HCT116 (cell line): Measurements from ENCODE around the gene MMP17.
A peak's percentile ranks its signal among the peaks of the same experiment; 100 is the strongest.

Source experiments
- CEBPB ChIP-seq: IDR thresholded peaks from 2 replicates; pipeline ENCODE4 v1.6.1; 2012; ENCODE audit warnings: low read depth
- CTCF ChIP-seq, 3 experiments: fragments of 200-600 bp in 1 of 3; sonication (generic) in 1 of 3; IDR thresholded peaks in 2 of 3; conservative IDR thresholded peaks in 1 of 3; 2 replicates each; pipeline ENCODE4 v1.5.1; 2012 to 2017; ENCODE audit warnings: low read depth in 2 of 3, low read length in 2 of 3, antibody characterized with exemption in 1 of 3, borderline replicate concordance in 1 of 3, control low read depth in 1 of 3, mild to moderate bottlenecking in 1 of 3, mixed read lengths in 1 of 3, mixed run types in 1 of 3, moderate library complexity in 1 of 3; ENCODE audit not compliant: insufficient read depth in 1 of 3
- EGR1 ChIP-seq: IDR thresholded peaks from 2 replicates; pipeline ENCODE4 v1.6.1; 2012; ENCODE audit warnings: low read depth
- EZH2 ChIP-seq: fragments of 200-600 bp; sonication (generic); IDR thresholded peaks from 2 replicates; pipeline ENCODE4 v1.6.1; 2017; ENCODE audit warnings: antibody characterized with exemption, mixed run types
- JUND ChIP-seq: IDR thresholded peaks from 2 replicates; pipeline ENCODE4 v1.6.1; 2012
- POLR2A ChIP-seq: IDR thresholded peaks from 2 replicates; pipeline ENCODE4 v1.7.0; 2011; ENCODE audit warnings: borderline replicate concordance; ENCODE audit not compliant: insufficient read depth, insufficient read length; ENCODE audit errors: extremely low read depth
- POLR2AphosphoS5 ChIP-seq: IDR thresholded peaks from 2 replicates; pipeline ENCODE4 v1.6.1; 2011; ENCODE audit warnings: mild to moderate bottlenecking, low read depth, low read length, moderate library complexity
- ZFX ChIP-seq: fragments of 450-650 bp; IDR thresholded peaks from 2 replicates; pipeline ENCODE4 v1.6.1; 2017
- ZNF274 ChIP-seq: fragments of 200-500 bp; sonication (Bioruptor generic); IDR thresholded peaks from 2 replicates; pipeline ENCODE4 v1.6.1; 2014; ENCODE audit warnings: mild to moderate bottlenecking, low read depth, low read length, inconsistent platforms
- TF ChIP-seq, protein P1 (sequence below): IDR thresholded peaks from 2 replicates; pipeline ENCODE4 v1.6.1; 2012; ENCODE audit warnings: low read depth
- TF ChIP-seq, protein P2 (sequence below): IDR thresholded peaks from 2 replicates; pipeline ENCODE4 v1.6.1; 2012
- TF ChIP-seq, protein P3 (sequence below): IDR thresholded peaks from 2 replicates; pipeline ENCODE4 v1.6.1; 2012

DNA sequence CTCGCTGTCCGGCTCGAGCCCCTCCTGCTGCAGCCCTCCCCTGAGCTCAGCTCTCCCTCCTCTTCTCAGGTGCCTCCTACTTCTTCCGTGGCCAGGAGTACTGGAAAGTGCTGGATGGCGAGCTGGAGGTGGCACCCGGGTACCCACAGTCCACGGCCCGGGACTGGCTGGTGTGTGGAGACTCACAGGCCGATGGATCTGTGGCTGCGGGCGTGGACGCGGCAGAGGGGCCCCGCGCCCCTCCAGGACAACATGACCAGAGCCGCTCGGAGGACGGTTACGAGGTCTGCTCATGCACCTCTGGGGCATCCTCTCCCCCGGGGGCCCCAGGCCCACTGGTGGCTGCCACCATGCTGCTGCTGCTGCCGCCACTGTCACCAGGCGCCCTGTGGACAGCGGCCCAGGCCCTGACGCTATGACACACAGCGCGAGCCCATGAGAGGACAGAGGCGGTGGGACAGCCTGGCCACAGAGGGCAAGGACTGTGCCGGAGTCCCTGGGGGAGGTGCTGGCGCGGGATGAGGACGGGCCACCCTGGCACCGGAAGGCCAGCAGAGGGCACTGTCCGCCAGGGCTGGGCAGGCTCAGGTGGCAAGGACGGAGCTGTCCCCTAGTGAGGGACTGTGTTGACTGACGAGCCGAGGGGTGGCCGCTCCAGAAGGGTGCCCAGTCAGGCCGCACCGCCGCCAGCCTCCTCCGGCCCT is 22.8 kb downstream of the MMP17 start:
- TF ChIP-seq, protein P1, sequence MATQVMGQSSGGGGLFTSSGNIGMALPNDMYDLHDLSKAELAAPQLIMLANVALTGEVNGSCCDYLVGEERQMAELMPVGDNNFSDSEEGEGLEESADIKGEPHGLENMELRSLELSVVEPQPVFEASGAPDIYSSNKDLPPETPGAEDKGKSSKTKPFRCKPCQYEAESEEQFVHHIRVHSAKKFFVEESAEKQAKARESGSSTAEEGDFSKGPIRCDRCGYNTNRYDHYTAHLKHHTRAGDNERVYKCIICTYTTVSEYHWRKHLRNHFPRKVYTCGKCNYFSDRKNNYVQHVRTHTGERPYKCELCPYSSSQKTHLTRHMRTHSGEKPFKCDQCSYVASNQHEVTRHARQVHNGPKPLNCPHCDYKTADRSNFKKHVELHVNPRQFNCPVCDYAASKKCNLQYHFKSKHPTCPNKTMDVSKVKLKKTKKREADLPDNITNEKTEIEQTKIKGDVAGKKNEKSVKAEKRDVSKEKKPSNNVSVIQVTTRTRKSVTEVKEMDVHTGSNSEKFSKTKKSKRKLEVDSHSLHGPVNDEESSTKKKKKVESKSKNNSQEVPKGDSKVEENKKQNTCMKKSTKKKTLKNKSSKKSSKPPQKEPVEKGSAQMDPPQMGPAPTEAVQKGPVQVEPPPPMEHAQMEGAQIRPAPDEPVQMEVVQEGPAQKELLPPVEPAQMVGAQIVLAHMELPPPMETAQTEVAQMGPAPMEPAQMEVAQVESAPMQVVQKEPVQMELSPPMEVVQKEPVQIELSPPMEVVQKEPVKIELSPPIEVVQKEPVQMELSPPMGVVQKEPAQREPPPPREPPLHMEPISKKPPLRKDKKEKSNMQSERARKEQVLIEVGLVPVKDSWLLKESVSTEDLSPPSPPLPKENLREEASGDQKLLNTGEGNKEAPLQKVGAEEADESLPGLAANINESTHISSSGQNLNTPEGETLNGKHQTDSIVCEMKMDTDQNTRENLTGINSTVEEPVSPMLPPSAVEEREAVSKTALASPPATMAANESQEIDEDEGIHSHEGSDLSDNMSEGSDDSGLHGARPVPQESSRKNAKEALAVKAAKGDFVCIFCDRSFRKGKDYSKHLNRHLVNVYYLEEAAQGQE: no peak
- no peak for TF ChIP-seq CEBPB
- no peak for TF ChIP-seq POLR2A
- TF ChIP-seq CTCF (IDR thresholded peaks at IDR 0.05 in 2 of 3, conservative IDR thresholded peaks at IDR 0.05 in 1 of 3; ENCODE audit: borderline replicate concordance in 1 of 3, insufficient read depth in 1 of 3, low read depth in 2 of 3, low read length in 2 of 3): peak; percentile 53 to 64 (median 63)
- no peak for TF ChIP-seq ZNF274
- no peak for TF ChIP-seq EGR1
- no peak for TF ChIP-seq JUND
- TF ChIP-seq, protein P2, sequence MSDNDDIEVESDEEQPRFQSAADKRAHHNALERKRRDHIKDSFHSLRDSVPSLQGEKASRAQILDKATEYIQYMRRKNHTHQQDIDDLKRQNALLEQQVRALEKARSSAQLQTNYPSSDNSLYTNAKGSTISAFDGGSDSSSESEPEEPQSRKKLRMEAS: no peak
- no peak for TF ChIP-seq POLR2AphosphoS5
- TF ChIP-seq, protein P3, sequence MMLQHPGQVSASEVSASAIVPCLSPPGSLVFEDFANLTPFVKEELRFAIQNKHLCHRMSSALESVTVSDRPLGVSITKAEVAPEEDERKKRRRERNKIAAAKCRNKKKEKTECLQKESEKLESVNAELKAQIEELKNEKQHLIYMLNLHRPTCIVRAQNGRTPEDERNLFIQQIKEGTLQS: no peak
- no peak for TF ChIP-seq EZH2
- TF ChIP-seq ZFX: no peak
